GM18909 (cell line): ENCODE results near the gene PTPA.
"Not testable (repeated sequence)": the region's sequence is repeated elsewhere in the genome, so short reads cannot be mapped to it uniquely, and the experiment has no call there.

ENCODE experiments used
- ATAC-seq: cut with Tn5 transposase; IDR thresholded peaks from one replicate; pipeline ENCODE4 v1.9.1; 2021; ENCODE audit warnings: mild to moderate bottlenecking; ENCODE audit not compliant: unreplicated experiment, poor library complexity

Gene PTPA

GRCh38 chr9:129191234-129191633, 80.0 kb downstream of the PTPA start:
- ATAC-seq: no peak

- no peak for ATAC-seq
Measured at GRCh38 chr9:129193655-129194054, 82.4 kb downstream of the PTPA start.

- ATAC-seq: no peak
Measured at GRCh38 chr9:129194221-129194620, 83.0 kb downstream of the PTPA start.

GRCh38 chr9:129195606-129196005, 84.4 kb downstream of the PTPA start:
- no peak for ATAC-seq

- not testable (repeated sequence) for ATAC-seq
Measured at GRCh38 chr9:129197045-129197444, 85.8 kb downstream of the PTPA start.

- no peak for ATAC-seq
Measured at GRCh38 chr9:129197978-129198318, 86.7 kb downstream of the PTPA start.
